ENCODE results near the gene ASB15. TPM values are rescaled to one million over a fixed set of nuclear protein-coding genes. Genes with fewer than 3 reads are reported as not detected.
"Not testable (repeated sequence)": the region's sequence is repeated elsewhere in the genome, so short reads cannot be mapped to it uniquely, and the experiment has no call there.

The ASB15 gene
- not detected for total RNA-seq

DNA sequence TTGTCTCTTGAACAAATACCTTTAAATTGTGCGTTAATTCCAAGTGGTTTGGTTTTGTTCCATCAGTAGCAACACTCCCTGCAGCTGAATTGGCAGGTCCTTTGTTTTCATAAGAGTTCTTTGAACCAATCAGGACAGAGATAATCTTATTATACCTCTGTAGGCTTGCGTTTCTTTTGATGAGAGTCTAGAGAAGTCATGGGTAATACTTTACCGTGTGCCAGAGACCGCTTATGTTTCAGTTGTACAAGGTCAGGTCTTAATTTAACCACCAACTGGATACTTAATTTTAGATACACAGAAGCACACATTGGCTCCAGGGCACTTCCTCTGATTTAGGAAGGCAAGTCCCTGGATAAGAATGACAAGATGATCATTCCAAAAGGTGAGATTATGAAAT, at the start of gene ASB15:
Gene ASB15, plus strand, starts transcription at position 292 of the 400 bp plus-strand sequence. CDS start 12,682 bp downstream, outside the sequence.
- ChIA-PET POLR2A (no interaction called here), CTCF (interaction anchor here (1.5 kb wide), 1 partner anchor 23 kb away, joined by 4 read pairs; no protein-coding TSS in a partner anchor)
- TF ChIP-seq CTCF (IDR thresholded peaks at IDR 0.05): no peak
- H3K36me3 Mint-ChIP-seq (ENCODE audit: low read depth): no peaks in the 10 kb centered on the region
- no peak within 1 kb of the TSS for H3K27ac Mint-ChIP-seq
- intact Hi-C loops (cut with micrococcal nuclease): no loop called here
- H3K4me1 Mint-ChIP-seq (ENCODE audit: low read depth): no peaks in the 10 kb centered on the region
- ATAC-seq (no peak), DNase-seq (no peak)
- no peaks in the 10 kb centered on the region for H3K9me3 Mint-ChIP-seq
- H3K4me3 Mint-ChIP-seq: no peak within 1 kb of the TSS
- peaks cover 10% of the 10 kb centered on the region for H3K27me3 Mint-ChIP-seq

DNA sequence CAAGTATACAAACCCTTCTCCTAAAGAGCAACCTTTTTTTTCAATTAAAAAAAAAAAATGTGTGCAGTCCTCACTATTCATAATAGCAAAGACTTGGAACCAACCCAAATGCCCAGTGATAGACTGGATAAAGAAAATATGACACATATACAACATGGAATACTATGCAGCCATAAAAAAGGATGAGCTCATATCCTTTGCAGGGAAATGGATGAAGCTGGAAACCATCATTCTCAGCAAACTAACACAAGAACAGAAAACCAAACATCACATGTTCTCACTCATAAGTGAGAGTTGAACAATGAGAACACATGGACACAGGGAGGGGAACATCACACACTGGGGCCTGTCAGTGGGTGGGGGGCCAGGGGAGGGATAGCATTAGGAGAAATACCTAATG, 49.5 kb upstream of the ASB15 start:
- DNase-seq; H3K9me3 Mint-ChIP-seq; H3K27ac Mint-ChIP-seq; H3K4me3 Mint-ChIP-seq; H3K27me3 Mint-ChIP-seq; intact Hi-C loops (cut with micrococcal nuclease); ATAC-seq: not testable (repeated sequence)
- peaks cover 28% of the 10 kb centered on the region for H3K4me1 Mint-ChIP-seq (ENCODE audit: low read depth)
- POLR2A ChIA-PET: interaction anchor here (0.6 kb wide), 1 partner anchor 193 kb away, joined by 3 read pairs; no protein-coding TSS in a partner anchor
- peaks cover 31% of the 10 kb centered on the region for H3K36me3 Mint-ChIP-seq (ENCODE audit: low read depth)
- CTCF ChIA-PET: interaction anchor here (1.7 to 1.8 kb wide), 3 partner anchors 10 to 58 kb away, joined by 3 to 6 read pairs (median 3); no protein-coding TSS in a partner anchor

- CTCF ChIA-PET: interaction anchor here (1.7 to 1.8 kb wide), 3 partner anchors 10 to 58 kb away, joined by 3 to 6 read pairs (median 3); no protein-coding TSS in a partner anchor
- peaks cover 27% of the 10 kb centered on the region for H3K36me3 Mint-ChIP-seq (ENCODE audit: low read depth)
- H3K9me3 Mint-ChIP-seq: no peaks in the 10 kb centered on the region
- no peak overlapping the region for H3K4me3 Mint-ChIP-seq
- ATAC-seq (no peak), DNase-seq (no peak)
- peaks cover 23% of the 10 kb centered on the region for H3K4me1 Mint-ChIP-seq (ENCODE audit: low read depth)
- no peak overlapping the region for H3K27ac Mint-ChIP-seq
- H3K27me3 Mint-ChIP-seq: no peaks in the 10 kb centered on the region
- no peak for TF ChIP-seq CTCF (IDR thresholded peaks at IDR 0.05)
- intact Hi-C loops (cut with micrococcal nuclease): no loop called here
- POLR2A ChIA-PET: interaction anchor here (0.6 kb wide), 1 partner anchor 192 kb away, joined by 3 read pairs; no protein-coding TSS in a partner anchor
Observed at GRCh38 chr7:123552641-123553040, 49.0 kb upstream of the ASB15 start.

- no peak overlapping the region for H3K4me3 Mint-ChIP-seq
- TF ChIP-seq CTCF (IDR thresholded peaks at IDR 0.05): no peak
- no peaks in the 10 kb centered on the region for H3K9me3 Mint-ChIP-seq
- no peaks in the 10 kb centered on the region for H3K27me3 Mint-ChIP-seq
- H3K36me3 Mint-ChIP-seq (ENCODE audit: low read depth): peaks cover 27% of the 10 kb centered on the region
- H3K27ac Mint-ChIP-seq: peak overlapping the region; percentile 13
- ChIA-PET CTCF (interaction anchor here (0.9 to 1.8 kb wide), 4 partner anchors 10 to 59 kb away, joined by 3 to 6 read pairs (median 3); no protein-coding TSS in a partner anchor), POLR2A (no interaction called here)
- no peak for ATAC-seq
- intact Hi-C loops (cut with micrococcal nuclease): no loop called here
- H3K4me1 Mint-ChIP-seq (ENCODE audit: low read depth): peaks cover 21% of the 10 kb centered on the region
- no peak for DNase-seq
Observed at GRCh38 chr7:123553159-123553558, 48.5 kb upstream of the ASB15 start.

- H3K27me3 Mint-ChIP-seq: no peaks in the 10 kb centered on the region
- POLR2A ChIA-PET: no interaction called here
- H3K4me3 Mint-ChIP-seq: no peak overlapping the region
- no peaks in the 10 kb centered on the region for H3K9me3 Mint-ChIP-seq
- no peak overlapping the region for H3K27ac Mint-ChIP-seq
- peaks cover 19% of the 10 kb centered on the region for H3K36me3 Mint-ChIP-seq (ENCODE audit: low read depth)
- TF ChIP-seq CTCF (IDR thresholded peaks at IDR 0.05): no peak
- ATAC-seq: no peak
- CTCF ChIA-PET: no interaction called here
- intact Hi-C loops (cut with micrococcal nuclease): no loop called here
- peaks cover 17% of the 10 kb centered on the region for H3K4me1 Mint-ChIP-seq (ENCODE audit: low read depth)
- DNase-seq: no peak
Observed at GRCh38 chr7:123555484-123555883, 46.1 kb upstream of the ASB15 start.

Data from activated CD8-positive, alpha-beta T cell treated with anti-CD3 and anti-CD28 coated beads for 36 hours (primary cell).